Type B pancreatic cell (in vitro differentiated cells): ENCODE results near the gene LBP. TPM values are rescaled to one million over a fixed set of nuclear protein-coding genes. Genes with fewer than 3 reads are reported as not detected.

Experiments used
- DNase-seq: peaks from one replicate; pipeline ENCODE4 v3.0.0; 2021; ENCODE audit warnings: mixed read lengths; ENCODE audit not compliant: unreplicated experiment; ENCODE audit errors: extremely low spot score
- H3K27ac Mint-ChIP-seq: 2 replicates; pipeline ENCODE4 v1.8.0; 2021; ENCODE audit warnings: mild to moderate bottlenecking, mixed read lengths
- H3K27me3 Mint-ChIP-seq: 2 replicates; pipeline ENCODE4 v1.8.0; 2021; ENCODE audit warnings: mixed read lengths
- H3K36me3 Mint-ChIP-seq: 2 replicates; pipeline ENCODE4 v1.8.0; 2021; ENCODE audit warnings: mixed read lengths
- H3K4me1 Mint-ChIP-seq: one replicate; pipeline ENCODE4 v1.8.0; 2021; ENCODE audit warnings: mixed read lengths; ENCODE audit not compliant: unreplicated experiment
- H3K4me3 Mint-ChIP-seq: 2 replicates; pipeline ENCODE4 v1.8.0; 2021; ENCODE audit warnings: mild to moderate bottlenecking, mixed read lengths
- H3K9me3 Mint-ChIP-seq: 2 replicates; pipeline ENCODE4 v1.8.0; 2021; ENCODE audit warnings: mixed read lengths
- CTCF ChIP-seq: fragments of 200-600 bp; sonication (generic); conservative IDR thresholded peaks from 2 replicates; pipeline ENCODE4 v1.5.0; 2021; ENCODE audit warnings: antibody characterized with exemption, mild to moderate bottlenecking
- total RNA-seq: library from RNA; stranded (reverse); gene quantifications from 2 replicates; pipeline ENCODE4 v1.2.1, GENCODE V29; 2021; ENCODE audit warnings: low replicate concordance

The LBP gene
- total RNA-seq, 1 donor from 2014 or later: not detected

GRCh38 chr20:38306379-38306778, 39.9 kb upstream of the LBP start:
- no peaks in the 10 kb centered on the region for H3K36me3 Mint-ChIP-seq

GRCh38 chr20:38307371-38308046, 38.8 kb upstream of the LBP start:
- Mint-ChIP-seq H3K4me1 (peaks cover 25% of the 10 kb centered on the region), H3K27ac (no peak overlapping the region), H3K27me3 (peaks cover 16% of the 10 kb centered on the region), H3K4me3 (no peak overlapping the region), H3K36me3 (no peaks in the 10 kb centered on the region), H3K9me3 (no peaks in the 10 kb centered on the region)
- DNase-seq: no peak
- no peak for TF ChIP-seq CTCF

More at GRCh38 chr20:38306379-38306778, 39.9 kb upstream of the LBP start:
- H3K27me3 Mint-ChIP-seq: peaks cover 10% of the 10 kb centered on the region
- no peak overlapping the region for H3K27ac Mint-ChIP-seq
- DNase-seq: no peak
- peaks cover 24% of the 10 kb centered on the region for H3K4me1 Mint-ChIP-seq
- H3K4me3 Mint-ChIP-seq: no peak overlapping the region
- TF ChIP-seq CTCF: no peak
- H3K9me3 Mint-ChIP-seq: no peaks in the 10 kb centered on the region

- DNase-seq: no peak
- Mint-ChIP-seq H3K9me3 (no peaks in the 10 kb centered on the region), H3K27ac (no peak overlapping the region), H3K4me1 (peaks cover 23% of the 10 kb centered on the region), H3K4me3 (no peak overlapping the region), H3K36me3 (no peaks in the 10 kb centered on the region), H3K27me3 (peaks cover 16% of the 10 kb centered on the region)
- no peak for TF ChIP-seq CTCF
Measured at GRCh38 chr20:38308047-38308438, 38.2 kb upstream of the LBP start.

GRCh38 chr20:38308447-38308846, 37.8 kb upstream of the LBP start:
- H3K4me3 Mint-ChIP-seq: no peak overlapping the region
- no peaks in the 10 kb centered on the region for H3K9me3 Mint-ChIP-seq
- peaks cover 19% of the 10 kb centered on the region for H3K4me1 Mint-ChIP-seq
- no peak for DNase-seq
- H3K27me3 Mint-ChIP-seq: peaks cover 16% of the 10 kb centered on the region
- no peak for TF ChIP-seq CTCF
- no peaks in the 10 kb centered on the region for H3K36me3 Mint-ChIP-seq
- no peak overlapping the region for H3K27ac Mint-ChIP-seq

- Mint-ChIP-seq H3K36me3 (no peaks in the 10 kb centered on the region), H3K27me3 (peaks cover 16% of the 10 kb centered on the region), H3K27ac (no peak overlapping the region), H3K9me3 (no peaks in the 10 kb centered on the region), H3K4me1 (peaks cover 14% of the 10 kb centered on the region), H3K4me3 (no peak overlapping the region)
- no peak for TF ChIP-seq CTCF
- DNase-seq: no peak
Measured at GRCh38 chr20:38311091-38311490, 35.2 kb upstream of the LBP start.
